ENCODE results near the gene SUPT4H1.

Gene SUPT4H1

GRCh38 chr17:58303971-58304749 lies 47.8 kb downstream of the SUPT4H1 start:
- DNase-seq (ENCODE audit: low spot score): peak; percentile 62

- DNase-seq (ENCODE audit: low spot score): no peak
Observed at GRCh38 chr17:58302919-58303585, 48.9 kb downstream of the SUPT4H1 start.

- DNase-seq (ENCODE audit: low spot score): no peak
Observed at GRCh38 chr17:58302171-58302918, 49.7 kb downstream of the SUPT4H1 start.

GRCh38 chr17:58301504-58302150 lies 50.4 kb downstream of the SUPT4H1 start:
- no peak for DNase-seq (ENCODE audit: low spot score)

GRCh38 chr17:58300336-58300735 lies 51.7 kb downstream of the SUPT4H1 start:
- DNase-seq (ENCODE audit: low spot score): no peak

All from CD4-positive, alpha-beta T cell treated with Interleukin-15 for 4 hours (primary cell).